NCI-H2107 (cell line): ENCODE measurements around the gene LAMC3.

Source experiments
- DNase-seq: peaks from one replicate; lab custom pipeline; 2025; lab: John Stamatoyannopoulos, UW

The LAMC3 gene

GRCh38 chr9:131008909-131009618 lies at the start of gene LAMC3:
LAMC3 (plus strand) TSS chr9:131009174; CDS start chr9:131009215, 41 bp downstream.
- no peak for DNase-seq

GRCh38 chr9:130959809-130960334 lies 49.1 kb upstream of the LAMC3 start:
- DNase-seq, result no peak

- no peak for DNase-seq
Observed at GRCh38 chr9:130960522-130961378, 48.2 kb upstream of the LAMC3 start.

GRCh38 chr9:130961511-130962300 lies 47.3 kb upstream of the LAMC3 start:
- DNase-seq, result no peak

GRCh38 chr9:130962418-130963316 lies 46.3 kb upstream of the LAMC3 start:
- DNase-seq, result no peak

GRCh38 chr9:130963337-130963908 lies 45.6 kb upstream of the LAMC3 start:
- DNase-seq, result no peak

- DNase-seq, result no peak
Observed at GRCh38 chr9:130963916-130964315, 45.1 kb upstream of the LAMC3 start.

GRCh38 chr9:130965680-130966079 lies 43.3 kb upstream of the LAMC3 start:
- no peak for DNase-seq

GRCh38 chr9:130970052-130970451 lies 38.9 kb upstream of the LAMC3 start:
- DNase-seq, result no peak

- DNase-seq, result no peak
Observed at GRCh38 chr9:130970855-130971254, 38.1 kb upstream of the LAMC3 start.

GRCh38 chr9:130971294-130971849 lies 37.6 kb upstream of the LAMC3 start:
- no peak for DNase-seq

GRCh38 chr9:130972277-130972956 lies 36.6 kb upstream of the LAMC3 start:
- no peak for DNase-seq

GRCh38 chr9:130972957-130973685 lies 35.9 kb upstream of the LAMC3 start:
- DNase-seq, result no peak

- no peak for DNase-seq
Observed at GRCh38 chr9:130973686-130974281, 35.2 kb upstream of the LAMC3 start.

- no peak for DNase-seq
Observed at GRCh38 chr9:130974697-130975096, 34.3 kb upstream of the LAMC3 start.

- no peak for DNase-seq
Observed at GRCh38 chr9:130975156-130975555, 33.8 kb upstream of the LAMC3 start.

GRCh38 chr9:130975932-130976841 lies 32.8 kb upstream of the LAMC3 start:
- no peak for DNase-seq

- DNase-seq, result no peak
Observed at GRCh38 chr9:130977811-130978221, 31.2 kb upstream of the LAMC3 start.
